Heart right ventricle (tissue), 16 donors: ENCODE measurements around the gene DDX51. TPM values are rescaled to one million over a fixed set of nuclear protein-coding genes. Genes with fewer than 3 reads are reported as not detected.
"Not testable (repeated sequence)": the region's sequence is repeated elsewhere in the genome, so short reads cannot be mapped to it uniquely, and the experiment has no call there.

ENCODE experiments used
- ATAC-seq, 8 donors: fragments of 200-7000 bp; cut with Tn5 transposase; one replicate each; pipeline ENCODE4 v1.9.1; 2020; ENCODE audit warnings: mild to moderate bottlenecking in 8 of 8, moderate library complexity in 8 of 8, moderate number of reproducible peaks in 1 of 8
- DNase-seq, 2 donors: peaks; one replicate each; pipeline ENCODE4 v3.0.0-alpha.2; 2020
- H3K27ac ChIP-seq, 10 donors: fragments of 200-600 bp; sonication (generic) in 2 of 10; one replicate each; pipeline versions ENCODE4 v1.5.0 to v1.8.0; 2020 to 2022; ENCODE audit warnings: mild to moderate bottlenecking in 3 of 10
- H3K27me3 ChIP-seq, 7 donors: fragments of 200-600 bp; one replicate each; pipeline ENCODE4 v1.8.0; 2021 to 2022; ENCODE audit warnings: mild to moderate bottlenecking in 2 of 7
- H3K36me3 ChIP-seq, 9 donors: fragments of 200-600 bp; sonication (generic) in 1 of 9; one replicate each; pipeline versions ENCODE4 v1.5.0 to v1.8.0; 2020 to 2022; ENCODE audit warnings: mild to moderate bottlenecking in 2 of 9
- H3K4me1 ChIP-seq, 9 donors: fragments of 200-600 bp; sonication (generic) in 1 of 9; one replicate each; pipeline versions ENCODE4 v1.5.0 to v1.8.0; 2020 to 2022; ENCODE audit warnings: mild to moderate bottlenecking in 4 of 9
- H3K4me3 ChIP-seq, 10 donors: fragments of 200-600 bp; sonication (generic) in 2 of 10; one replicate each; pipeline versions ENCODE4 v1.5.0 to v1.8.0; 2020 to 2022; ENCODE audit warnings: mild to moderate bottlenecking in 7 of 10, moderate library complexity in 2 of 10
- H3K9me3 ChIP-seq, 11 donors: fragments of 200-600 bp in 10 of 11; sonication (generic) in 2 of 11; one replicate each; pipeline versions ENCODE4 v1.5.0 to v1.8.0; 2013 to 2022; ENCODE audit warnings: mild to moderate bottlenecking in 2 of 11, control low read depth in 1 of 11, moderate library complexity in 1 of 11
- WGBS, 2 donors: extraction: QIAGEN DNeasy Blood & Tissue Kit; methylation state at CpG; one replicate each; pipeline ENCODE4 v1.1.7; 2013; ENCODE audit warnings: inconsistent platforms in 1 of 2; 5-methylcytosine and 5-hydroxymethylcytosine counted together
- intact Hi-C, 10 donors: fragments of 100-400 bp; cut with DNase I; formaldehyde crosslinking; loops; one replicate each; pipeline versions ENCODE4 v1.11.1 to v1.14.2; 2022
- polyA plus RNA-seq, 2 donors: library from polyadenylated mRNA; stranded (reverse); fragments of 200-250 nt; gene quantifications; one replicate each; pipeline ENCODE4 v1.2.3, GENCODE V29; 2013
- total RNA-seq, 10 donors: library from RNA; stranded (reverse); fragmentation: NEBNext Ultra II Directional in 3 of 10; extraction: Animal tissue kit (Norgen Biotek cat#: 25700) in 3 of 10; gene quantifications; one replicate each; pipeline versions ENCODE4 v1.2.1 to v1.2.4, GENCODE V29; 2021 to 2023
- TF ChIP-seq, protein P1 (sequence below), 9 donors: fragments of 200-600 bp; sonication (generic) in 2 of 9; IDR thresholded peaks; one replicate each; pipeline versions ENCODE4 v1.5.0 to v1.8.0; 2021 to 2022; ENCODE audit warnings: antibody characterized with exemption in 9 of 9, mild to moderate bottlenecking in 5 of 9, moderate library complexity in 1 of 9
- donor health status: Arrhythmogenic right ventricular cardiomyopathy.
- donor health status: ischemic (EF 13 %, LVEDD 7.1; RV severe dilation, severe dysfunction).
- donor health status: healthy with polysubstance abuse.
- donor health status: DM: no; HTN: yes; CAD: no.
- donor health status: DM: no; HTN: no; CAD: no.
- donor health status: ischemic (EF 25% LVEDD 6.9; RV normal size, moderate dysfunction).
- donor health status: ischemic (EF 25% LVEDD 5.7; RV mildly dilated, moderate dysfunction).
- donor health status: healthy.
- donor health status: DM: yes; HTN: yes; CAD: no.
- donor health status: Ischemic cardiomyopathy.
- donor health status: ischemic (EF 35%, LVEDD 5.7; RV mildly dilated, moderate dysfunction).
- donor health status: nonischemic (EF 11% LVEDD 7.7; RV severe dilation, severe dysfunction).
- donor health status: DM: yes; HTN: yes; CAD: no.
- donor health status: PGD.
- donor health status: ischemic (EF 29% LVEDD 5.4; RV normal size, mild dysfunction).
- donor health status: nonischemic (EF 23%, LVEDD 6.1; RV moderate dilation, normal function).

The DDX51 gene
- total and polyA plus RNA-seq, 12 donors: 7.2 to 19.9 (median 8.8) TPM

DNA sequence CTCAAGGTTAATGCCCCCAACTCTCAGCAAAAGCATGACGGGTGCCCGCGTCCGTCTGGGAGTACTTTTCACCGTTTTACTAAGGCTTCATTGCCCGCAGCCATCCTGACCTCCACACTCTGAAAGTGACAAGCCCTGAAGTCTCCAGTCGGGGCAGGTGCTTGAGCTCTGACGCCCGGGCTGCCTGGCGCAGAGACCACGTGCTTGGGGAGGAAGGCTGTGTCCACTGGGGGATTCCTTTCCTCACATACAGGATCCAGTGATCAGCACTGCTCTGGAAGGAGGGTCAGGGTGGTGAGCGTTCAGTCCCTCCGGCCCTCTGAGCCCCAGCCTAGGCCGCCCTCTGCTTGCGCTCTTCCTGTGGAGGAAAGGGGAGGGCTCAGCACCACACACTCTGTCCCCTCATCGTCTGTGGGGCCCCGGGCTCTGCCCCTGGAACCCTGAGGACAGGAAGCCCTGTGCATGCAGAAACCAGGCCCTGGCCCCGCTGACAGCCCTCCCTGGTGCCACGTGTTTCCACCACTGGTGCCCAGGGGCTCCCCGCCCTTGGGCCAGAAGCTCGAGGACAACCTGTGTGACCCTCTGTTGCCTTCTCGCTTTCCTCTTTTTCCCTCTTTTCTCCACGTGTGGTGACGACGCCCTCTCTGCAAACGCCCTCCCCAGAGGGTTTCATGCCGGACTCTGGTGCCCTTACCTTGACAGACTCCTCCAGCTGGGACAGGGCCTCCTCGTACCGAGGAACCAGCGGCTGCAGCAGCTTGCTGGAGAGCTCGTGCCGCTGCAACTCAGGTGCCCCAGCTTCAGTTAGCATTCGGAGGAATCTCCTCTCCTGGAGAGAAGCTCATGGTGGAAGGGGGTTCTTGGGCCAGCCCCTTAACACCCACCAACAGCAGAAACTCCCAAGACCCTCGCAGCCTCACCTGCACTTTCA is 4.9 kb downstream of the DDX51 start:
- DNase-seq: no peak

DNA sequence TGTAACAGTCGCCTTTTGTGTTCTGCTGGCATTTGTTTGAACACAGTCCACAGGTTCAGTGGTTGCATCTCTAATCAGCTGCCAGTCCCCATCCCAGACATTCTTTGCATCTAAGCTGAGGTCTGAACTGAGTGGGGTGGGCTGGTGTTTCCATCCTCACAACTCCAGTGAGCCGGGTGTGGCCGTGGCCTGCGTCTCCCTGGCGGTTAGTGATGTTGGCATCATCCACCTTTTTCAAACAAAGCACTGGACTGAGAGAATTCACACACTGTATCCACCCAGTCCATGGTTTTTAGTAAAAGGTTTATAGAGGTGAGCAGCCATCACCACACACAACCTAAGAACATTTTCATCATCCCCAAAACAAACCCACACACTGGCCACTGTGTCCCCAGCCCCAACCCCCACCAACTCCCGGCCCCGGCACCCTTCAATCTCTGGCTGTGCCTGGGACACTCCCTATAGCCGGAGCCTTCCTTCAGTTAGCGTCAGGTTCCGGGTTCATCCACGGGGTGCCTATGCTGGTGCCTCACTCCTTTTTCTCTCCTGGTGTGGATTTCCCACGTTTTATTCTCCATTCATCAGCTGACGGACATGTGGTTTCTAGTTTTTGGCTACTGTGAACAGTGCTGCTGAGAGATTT is 6.5 kb downstream of the DDX51 start:
- Histone ChIP-seq H3K36me3 (peaks cover 6 to 47% (median 33%) of the 10 kb centered on the region in 9 donors), H3K9me3 (no peaks in the 10 kb centered on the region), H3K27ac (no peak overlapping the region), H3K4me3 (no peak overlapping the region), H3K27me3 (no peaks in the 10 kb centered on the region), H3K4me1 (peaks cover under 1 to 8% (median 4%) of the 10 kb centered on the region in 9 donors)
- intact Hi-C loops: no loop called here
- TF ChIP-seq, protein P1, sequence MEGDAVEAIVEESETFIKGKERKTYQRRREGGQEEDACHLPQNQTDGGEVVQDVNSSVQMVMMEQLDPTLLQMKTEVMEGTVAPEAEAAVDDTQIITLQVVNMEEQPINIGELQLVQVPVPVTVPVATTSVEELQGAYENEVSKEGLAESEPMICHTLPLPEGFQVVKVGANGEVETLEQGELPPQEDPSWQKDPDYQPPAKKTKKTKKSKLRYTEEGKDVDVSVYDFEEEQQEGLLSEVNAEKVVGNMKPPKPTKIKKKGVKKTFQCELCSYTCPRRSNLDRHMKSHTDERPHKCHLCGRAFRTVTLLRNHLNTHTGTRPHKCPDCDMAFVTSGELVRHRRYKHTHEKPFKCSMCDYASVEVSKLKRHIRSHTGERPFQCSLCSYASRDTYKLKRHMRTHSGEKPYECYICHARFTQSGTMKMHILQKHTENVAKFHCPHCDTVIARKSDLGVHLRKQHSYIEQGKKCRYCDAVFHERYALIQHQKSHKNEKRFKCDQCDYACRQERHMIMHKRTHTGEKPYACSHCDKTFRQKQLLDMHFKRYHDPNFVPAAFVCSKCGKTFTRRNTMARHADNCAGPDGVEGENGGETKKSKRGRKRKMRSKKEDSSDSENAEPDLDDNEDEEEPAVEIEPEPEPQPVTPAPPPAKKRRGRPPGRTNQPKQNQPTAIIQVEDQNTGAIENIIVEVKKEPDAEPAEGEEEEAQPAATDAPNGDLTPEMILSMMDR (IDR thresholded peaks at IDR 0.05): no peak
- DNase-seq: no peak
- 81 to 84% methylated on average over 13 of the region's 13 CpGs for WGBS, 2 donors
- ATAC-seq: no peak

More for the DNA sequence above, 4.9 kb downstream of the DDX51 start:
- peaks cover 6 to 48% (median 33%) of the 10 kb centered on the region in 9 donors for H3K36me3 ChIP-seq
- H3K27ac ChIP-seq: no peak overlapping the region
- H3K9me3 ChIP-seq: no peaks in the 10 kb centered on the region
- no peaks in the 10 kb centered on the region for H3K27me3 ChIP-seq
- 94% methylated on average over 34 of the region's 34 CpGs for WGBS, 2 donors
- ATAC-seq: no peak
- intact Hi-C loops: no loop called here
- TF ChIP-seq, protein P1 (IDR thresholded peaks at IDR 0.05): no peak
- H3K4me3 ChIP-seq: no peak overlapping the region
- peaks cover 7 to 18% (median 14%) of the 10 kb centered on the region in 9 donors for H3K4me1 ChIP-seq

DNA sequence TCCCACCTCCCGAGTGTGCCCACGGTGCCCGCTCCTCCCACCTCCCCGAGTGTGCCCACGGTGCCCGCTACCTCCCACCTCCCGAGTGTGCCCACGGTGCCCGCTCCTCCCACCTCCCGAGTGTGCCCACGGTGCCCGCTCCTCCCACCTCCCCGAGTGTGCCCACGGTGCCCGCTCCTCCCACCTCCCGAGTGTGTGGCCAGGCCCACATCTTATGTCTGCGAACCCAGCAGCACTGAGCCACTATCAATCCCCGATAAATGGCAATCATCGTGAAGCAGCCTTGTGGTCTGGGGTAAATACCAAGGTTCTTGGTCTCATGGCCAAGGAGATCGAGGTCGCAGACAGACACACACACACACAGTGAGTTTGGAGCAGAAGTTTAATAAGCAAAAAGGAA is 7.9 kb downstream of the DDX51 start:
- H3K27ac ChIP-seq, H3K27me3 ChIP-seq, H3K4me3 ChIP-seq, ATAC-seq, DNase-seq, intact Hi-C loops, H3K4me1 ChIP-seq, H3K9me3 ChIP-seq: not testable (repeated sequence)
- WGBS, 2 donors: 78 to 90% methylated on average over 11 to 21 of the region's 21 CpGs
- H3K36me3 ChIP-seq: peaks cover 0 to 34% (median 26%) of the 10 kb centered on the region in 9 donors

DNA sequence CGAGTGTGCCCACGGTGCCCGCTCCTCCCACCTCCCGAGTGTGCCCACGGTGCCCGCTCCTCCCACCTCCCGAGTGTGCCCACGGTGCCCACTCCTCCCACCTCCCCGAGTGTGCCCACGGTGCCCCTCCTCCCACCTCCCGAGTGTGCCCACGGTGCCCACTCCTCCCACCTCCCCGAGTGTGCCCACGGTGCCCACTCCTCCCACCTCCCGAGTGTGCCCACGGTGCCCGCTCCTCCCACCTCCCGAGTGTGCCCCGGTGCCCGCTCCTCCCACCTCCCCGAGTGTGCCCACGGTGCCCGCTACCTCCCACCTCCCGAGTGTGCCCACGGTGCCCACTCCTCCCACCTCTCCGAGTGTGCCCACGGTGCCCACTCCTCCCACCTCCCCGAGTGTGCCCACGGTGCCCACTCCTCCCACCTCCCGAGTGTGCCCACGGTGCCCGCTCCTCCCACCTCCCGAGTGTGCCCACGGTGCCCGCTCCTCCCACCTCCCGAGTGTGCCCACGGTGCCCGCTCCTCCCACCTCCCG is 9.4 kb downstream of the DDX51 start:
- H3K27me3 ChIP-seq, ATAC-seq, H3K4me1 ChIP-seq, intact Hi-C loops, H3K27ac ChIP-seq, H3K4me3 ChIP-seq, DNase-seq, H3K9me3 ChIP-seq: not testable (repeated sequence)
- 85 to 94% methylated on average over 7 to 27 of the region's 39 CpGs for whole genome bisulfite sequencing, 2 donors
- peaks cover 0 to 20% (median 12%) of the 10 kb centered on the region in 9 donors for H3K36me3 ChIP-seq

DNA sequence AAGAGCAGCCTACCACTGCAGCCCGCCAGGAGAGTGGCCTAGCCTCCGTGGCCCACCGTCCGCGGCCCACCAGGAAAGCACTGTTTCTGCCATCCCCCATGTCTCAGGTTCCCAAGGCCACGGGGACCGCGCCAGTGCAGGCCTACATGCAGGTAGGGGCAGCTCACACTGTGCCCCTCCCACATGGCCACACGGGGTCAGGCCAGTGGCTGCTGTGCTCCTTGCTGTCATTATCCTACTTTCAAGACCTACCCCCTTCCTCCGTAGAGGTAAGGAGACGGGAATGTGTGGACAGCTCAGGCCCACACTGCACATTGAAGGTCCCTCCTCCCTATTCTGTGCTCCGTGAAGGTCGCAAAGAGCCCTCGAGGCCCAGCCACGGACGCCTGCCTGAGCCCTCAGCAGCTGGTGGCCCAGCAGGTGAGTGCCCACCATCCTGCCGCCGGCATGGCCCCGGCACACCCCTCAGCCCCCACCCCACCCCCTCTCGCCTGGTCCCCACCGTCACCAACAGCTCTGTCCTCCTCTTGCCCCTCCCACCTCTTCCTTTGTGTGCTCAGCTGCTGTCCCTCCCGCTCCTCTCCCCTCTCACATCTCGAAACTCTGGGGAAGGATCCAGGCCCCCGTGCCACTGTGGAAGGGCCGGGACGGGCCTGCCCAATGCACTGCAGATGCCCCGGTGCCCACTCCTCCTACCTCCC is 10.0 kb downstream of the DDX51 start:
- Histone ChIP-seq H3K36me3 (peaks cover 0 to 18% (median 6%) of the 10 kb centered on the region in 9 donors), H3K27ac (no peak overlapping the region), H3K4me3 (no peak overlapping the region), H3K27me3 (no peaks in the 10 kb centered on the region), H3K9me3 (no peaks in the 10 kb centered on the region), H3K4me1 (no peaks in the 10 kb centered on the region)
- TF ChIP-seq, protein P1 (IDR thresholded peaks at IDR 0.05): no peak
- intact Hi-C loops: no loop called here
- DNase-seq: no peak
- 58 to 71% methylated on average over 27 of the region's 27 CpGs for WGBS, 2 donors
- ATAC-seq: peak in 3 of 8 donors; percentile 11 to 34 (median 18)
